Loucy (cell line): Measurements from ENCODE around the gene KRTAP10-5.

Source experiments
- EZH2phosphoT487 ChIP-seq: fragments of 200-600 bp; IDR thresholded peaks from 2 replicates; pipeline ENCODE4 v1.6.1; 2018; ENCODE audit warnings: antibody characterized with exemption, mild to moderate bottlenecking, moderate library complexity, borderline replicate concordance
- TF ChIP-seq, protein P1 (sequence below): fragments of 200-600 bp; sonication (generic); conservative IDR thresholded peaks from 2 replicates; pipeline ENCODE4 v1.5.1; 2014; ENCODE audit warnings: mild to moderate bottlenecking, antibody characterized with exemption, low read length

GRCh38 chr21:44589586-44590305, 9.3 kb upstream of the KRTAP10-5 start:
- TF ChIP-seq, protein P1, sequence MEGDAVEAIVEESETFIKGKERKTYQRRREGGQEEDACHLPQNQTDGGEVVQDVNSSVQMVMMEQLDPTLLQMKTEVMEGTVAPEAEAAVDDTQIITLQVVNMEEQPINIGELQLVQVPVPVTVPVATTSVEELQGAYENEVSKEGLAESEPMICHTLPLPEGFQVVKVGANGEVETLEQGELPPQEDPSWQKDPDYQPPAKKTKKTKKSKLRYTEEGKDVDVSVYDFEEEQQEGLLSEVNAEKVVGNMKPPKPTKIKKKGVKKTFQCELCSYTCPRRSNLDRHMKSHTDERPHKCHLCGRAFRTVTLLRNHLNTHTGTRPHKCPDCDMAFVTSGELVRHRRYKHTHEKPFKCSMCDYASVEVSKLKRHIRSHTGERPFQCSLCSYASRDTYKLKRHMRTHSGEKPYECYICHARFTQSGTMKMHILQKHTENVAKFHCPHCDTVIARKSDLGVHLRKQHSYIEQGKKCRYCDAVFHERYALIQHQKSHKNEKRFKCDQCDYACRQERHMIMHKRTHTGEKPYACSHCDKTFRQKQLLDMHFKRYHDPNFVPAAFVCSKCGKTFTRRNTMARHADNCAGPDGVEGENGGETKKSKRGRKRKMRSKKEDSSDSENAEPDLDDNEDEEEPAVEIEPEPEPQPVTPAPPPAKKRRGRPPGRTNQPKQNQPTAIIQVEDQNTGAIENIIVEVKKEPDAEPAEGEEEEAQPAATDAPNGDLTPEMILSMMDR, result no peak
- no peak for TF ChIP-seq EZH2phosphoT487
